OCI-LY3 (cell line): ENCODE data around the gene RLF.
"Not testable (repeated sequence)": the region's sequence is repeated elsewhere in the genome, so short reads cannot be mapped to it uniquely, and the experiment has no call there.

Experiments used
- H2AFZ ChIP-seq: fragments of 200-600, 300-600 bp; shearing (Covaris generic); 2 replicates; pipeline ENCODE4 v1.6.0; 2014; ENCODE audit warnings: antibody characterized with exemption, low read depth, low read length
- H3K27ac ChIP-seq: fragments of 200-600, 300-600 bp; sonication (generic); 2 replicates; pipeline ENCODE4 v1.5.1; 2014; ENCODE audit warnings: mild to moderate bottlenecking, low read length, moderate library complexity, mixed read lengths
- H3K27me3 ChIP-seq: fragments of 200-600, 300-600 bp; sonication (generic); 2 replicates; pipeline ENCODE4 v1.6.1; 2014; ENCODE audit warnings: low read depth, low read length, mixed read lengths
- H3K36me3 ChIP-seq: fragments of 200-600, 300-600 bp; sonication (generic); replicated peaks from 2 replicates; pipeline ENCODE3; 2014; ENCODE audit warnings: low read depth, low read length, mixed read lengths
- H3K4me1 ChIP-seq: fragments of 300-600, 200-600 bp; sonication (generic); 2 replicates; pipeline ENCODE4 v1.6.1; 2014; ENCODE audit warnings: low read length, mixed read lengths
- H3K4me2 ChIP-seq: fragments of 200-600, 300-600 bp; sonication (generic); 2 replicates; pipeline ENCODE4 v1.6.1; 2014; ENCODE audit warnings: low read length, mixed read lengths
- H3K4me3 ChIP-seq: fragments of 300-600, 200-600 bp; sonication (generic); 2 replicates; pipeline ENCODE4 v1.5.1; 2014; ENCODE audit warnings: antibody characterized with exemption, mild to moderate bottlenecking, low read length, moderate library complexity
- H3K79me2 ChIP-seq: fragments of 300-600, 200-600 bp; shearing (Covaris generic); 2 replicates; pipeline ENCODE4 v1.6.1; 2014; ENCODE audit warnings: mild to moderate bottlenecking, low read length, mixed read lengths
- H3K9ac ChIP-seq: fragments of 300-600, 200-600 bp; shearing (Covaris generic); 2 replicates; pipeline ENCODE4 v1.6.0; 2014; ENCODE audit warnings: mild to moderate bottlenecking, low read length, moderate library complexity
- H3K9me3 ChIP-seq: fragments of 200-600, 300-600 bp; shearing (Covaris generic); 2 replicates; pipeline ENCODE4 v1.6.1; 2014; ENCODE audit warnings: low read length, mixed read lengths; ENCODE audit not compliant: insufficient read depth
- H4K20me1 ChIP-seq: fragments of 200-600, 300-600 bp; sonication (generic); 2 replicates; pipeline ENCODE4 v1.6.1; 2016; ENCODE audit warnings: low read length, mixed read lengths; ENCODE audit not compliant: insufficient read depth
- EZH2phosphoT487 ChIP-seq: fragments of 200-600 bp; shearing (Covaris generic); IDR thresholded peaks from 2 replicates; pipeline ENCODE4 v1.6.1; 2018; ENCODE audit warnings: antibody characterized with exemption, mixed run types, low read depth
- TF ChIP-seq, protein P1 (sequence below): fragments of 200-600, 300-600 bp; sonication (generic); IDR thresholded peaks from 2 replicates; pipeline ENCODE4 v1.5.1; 2014; ENCODE audit warnings: antibody characterized with exemption, low read length, low read depth

RLF gene

DNA sequence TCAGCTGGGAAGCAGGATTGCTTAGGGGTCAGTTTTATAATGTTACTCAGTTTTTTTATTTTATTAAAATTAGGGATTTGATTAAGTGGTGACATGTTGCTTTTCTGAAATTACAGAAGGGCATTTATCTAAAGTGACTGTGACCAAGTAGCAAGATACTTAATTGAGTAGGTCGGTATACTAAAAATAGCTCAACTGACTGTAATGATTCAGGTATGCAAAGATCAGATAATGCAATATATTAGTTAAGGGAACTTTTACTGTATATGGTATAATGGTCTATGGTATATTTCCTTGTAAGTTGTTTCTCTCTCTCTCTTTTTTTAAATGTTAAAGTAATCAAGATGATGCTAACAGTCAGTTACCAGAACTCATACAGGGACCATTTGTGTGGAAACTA, 26.2 kb downstream of the RLF start:
- peak overlapping the region; percentile 29; the same call in 1 of the 2 replicates for H3K4me3 ChIP-seq
- peaks cover 71% of the 10 kb centered on the region for H4K20me1 ChIP-seq
- no peaks in the 10 kb centered on the region for H3K27me3 ChIP-seq
- no peak overlapping the region for H2AFZ ChIP-seq
- H3K9ac ChIP-seq = no peak overlapping the region
- no peaks in the 10 kb centered on the region for H3K9me3 ChIP-seq
- TF ChIP-seq, protein P1, sequence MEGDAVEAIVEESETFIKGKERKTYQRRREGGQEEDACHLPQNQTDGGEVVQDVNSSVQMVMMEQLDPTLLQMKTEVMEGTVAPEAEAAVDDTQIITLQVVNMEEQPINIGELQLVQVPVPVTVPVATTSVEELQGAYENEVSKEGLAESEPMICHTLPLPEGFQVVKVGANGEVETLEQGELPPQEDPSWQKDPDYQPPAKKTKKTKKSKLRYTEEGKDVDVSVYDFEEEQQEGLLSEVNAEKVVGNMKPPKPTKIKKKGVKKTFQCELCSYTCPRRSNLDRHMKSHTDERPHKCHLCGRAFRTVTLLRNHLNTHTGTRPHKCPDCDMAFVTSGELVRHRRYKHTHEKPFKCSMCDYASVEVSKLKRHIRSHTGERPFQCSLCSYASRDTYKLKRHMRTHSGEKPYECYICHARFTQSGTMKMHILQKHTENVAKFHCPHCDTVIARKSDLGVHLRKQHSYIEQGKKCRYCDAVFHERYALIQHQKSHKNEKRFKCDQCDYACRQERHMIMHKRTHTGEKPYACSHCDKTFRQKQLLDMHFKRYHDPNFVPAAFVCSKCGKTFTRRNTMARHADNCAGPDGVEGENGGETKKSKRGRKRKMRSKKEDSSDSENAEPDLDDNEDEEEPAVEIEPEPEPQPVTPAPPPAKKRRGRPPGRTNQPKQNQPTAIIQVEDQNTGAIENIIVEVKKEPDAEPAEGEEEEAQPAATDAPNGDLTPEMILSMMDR = no peak
- no peak for TF ChIP-seq EZH2phosphoT487
- H3K36me3 ChIP-seq = peaks cover 28% of the 10 kb centered on the region
- no peak overlapping the region for H3K27ac ChIP-seq
- H3K79me2 ChIP-seq = peaks cover 69% of the 10 kb centered on the region
- peak overlapping the region; percentile 63 for H3K4me2 ChIP-seq
- H3K4me1 ChIP-seq = peaks cover 50% of the 10 kb centered on the region

DNA sequence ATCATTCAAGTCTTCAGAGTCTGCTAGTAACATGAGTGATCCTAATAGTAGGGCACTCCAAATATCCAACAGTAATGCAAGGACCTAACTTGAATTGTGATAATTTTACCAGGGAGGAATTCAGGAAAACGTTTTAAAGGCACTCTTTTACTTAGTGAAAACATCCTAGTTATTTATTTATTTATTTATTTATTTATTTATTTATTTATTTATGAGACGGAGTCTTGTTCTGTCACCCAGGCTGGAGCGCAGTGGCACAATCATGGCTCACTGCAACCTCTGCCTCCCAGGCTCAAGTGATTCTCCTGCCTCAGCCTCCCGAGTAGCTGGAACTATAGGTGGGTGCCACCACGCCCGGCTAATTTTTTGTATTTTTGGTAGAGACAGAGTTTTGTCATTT, 33.5 kb downstream of the RLF start:
- H3K9me3 ChIP-seq, H3K4me3 ChIP-seq, H3K27ac ChIP-seq, H3K9ac ChIP-seq, H3K79me2 ChIP-seq, H4K20me1 ChIP-seq, H3K27me3 ChIP-seq, H3K4me1 ChIP-seq, H2AFZ ChIP-seq, H3K4me2 ChIP-seq: not testable (repeated sequence)
- peaks cover 25% of the 10 kb centered on the region for H3K36me3 ChIP-seq

DNA sequence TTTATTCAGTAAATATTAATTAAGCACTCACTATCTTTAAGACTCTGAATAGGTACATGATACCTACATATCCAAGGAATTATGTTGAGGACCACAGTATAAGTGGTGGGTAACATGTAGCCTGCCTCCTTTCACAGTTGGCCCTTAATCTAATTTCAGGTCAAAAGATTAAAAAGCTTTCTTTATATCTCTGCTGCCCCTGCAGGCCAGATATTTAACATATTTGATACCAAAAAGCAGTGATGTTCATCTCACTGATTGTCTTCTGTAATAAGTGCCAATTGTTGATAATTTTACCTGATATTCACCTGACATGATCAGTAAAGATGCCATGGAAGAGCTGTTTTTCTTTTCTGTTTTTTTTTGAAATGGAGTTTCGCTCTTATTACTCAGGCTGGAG, 36.5 kb downstream of the RLF start:
- Histone ChIP-seq H4K20me1 (peaks cover 9% of the 10 kb centered on the region; the same call in 1 of the 2 replicates), H3K27me3 (no peaks in the 10 kb centered on the region), H3K4me1 (no peaks in the 10 kb centered on the region), H3K79me2 (no peaks in the 10 kb centered on the region), H3K36me3 (peaks cover 5% of the 10 kb centered on the region), H3K9ac (no peak overlapping the region), H3K9me3 (no peaks in the 10 kb centered on the region), H3K4me3 (no peak overlapping the region), H3K4me2 (no peak overlapping the region), H3K27ac (no peak overlapping the region), H2AFZ (no peak overlapping the region)
- TF ChIP-seq EZH2phosphoT487 = no peak
- TF ChIP-seq, protein P1 = peak; percentile 12; the same call in 1 of the 2 replicates

DNA sequence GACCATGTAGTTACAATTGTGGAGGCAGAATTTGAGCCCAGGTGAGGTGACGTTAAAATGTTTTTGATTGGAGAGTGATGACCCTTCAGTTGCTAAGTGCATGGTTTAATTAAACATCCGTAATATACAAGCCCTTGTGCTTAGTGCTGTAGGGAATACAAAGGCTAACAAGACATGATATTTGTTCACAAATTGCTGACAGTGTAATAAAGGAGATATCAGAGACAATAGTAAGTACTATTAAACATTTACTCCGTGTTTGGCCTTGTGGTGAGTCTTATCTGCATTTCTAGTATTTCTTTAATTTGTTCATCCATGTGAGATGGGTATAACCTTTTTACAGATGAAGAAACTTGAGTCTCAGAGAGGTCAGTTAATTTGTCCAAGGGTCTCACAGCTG, 37.9 kb downstream of the RLF start:
- Histone ChIP-seq H3K4me1 (no peaks in the 10 kb centered on the region), H3K9me3 (no peaks in the 10 kb centered on the region), H3K27ac (no peak overlapping the region), H3K4me3 (no peak overlapping the region), H3K4me2 (no peak overlapping the region), H3K27me3 (no peaks in the 10 kb centered on the region), H4K20me1 (peaks cover 6% of the 10 kb centered on the region; the same call in 1 of the 2 replicates), H3K79me2 (no peaks in the 10 kb centered on the region), H2AFZ (no peak overlapping the region), H3K9ac (no peak overlapping the region), H3K36me3 (peaks cover 5% of the 10 kb centered on the region)
- no peak for TF ChIP-seq EZH2phosphoT487
- TF ChIP-seq, protein P1 = no peak

DNA sequence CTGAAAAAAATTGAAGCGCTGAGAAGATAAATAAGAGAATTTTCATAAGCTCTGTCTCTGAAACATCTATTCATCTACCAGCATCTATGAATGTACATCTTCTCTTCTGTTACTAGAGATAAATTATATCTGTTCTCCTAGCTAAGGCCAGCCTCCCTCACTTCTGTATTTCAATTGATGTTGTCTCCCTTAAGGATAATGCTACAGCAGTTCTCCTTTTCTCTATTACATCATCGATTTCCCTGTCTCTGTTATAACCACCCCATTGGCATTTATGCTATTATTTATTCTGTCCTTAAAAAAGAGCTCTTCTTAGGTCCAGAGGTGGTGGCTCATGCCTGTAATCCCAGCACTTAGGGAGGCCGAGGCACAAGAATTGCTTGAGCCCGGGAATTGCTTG, 43.7 kb downstream of the RLF start:
- H3K4me2 ChIP-seq = no peak overlapping the region
- H4K20me1 ChIP-seq = peaks cover 22% of the 10 kb centered on the region
- TF ChIP-seq, protein P1 = no peak
- TF ChIP-seq EZH2phosphoT487 = no peak
- H3K9ac ChIP-seq = no peak overlapping the region
- H3K4me1 ChIP-seq = no peaks in the 10 kb centered on the region
- H3K27me3 ChIP-seq = no peaks in the 10 kb centered on the region
- H3K9me3 ChIP-seq = no peaks in the 10 kb centered on the region
- H3K27ac ChIP-seq = no peak overlapping the region
- H3K4me3 ChIP-seq = no peak overlapping the region
- H3K79me2 ChIP-seq = no peaks in the 10 kb centered on the region
- no peaks in the 10 kb centered on the region for H3K36me3 ChIP-seq
- H2AFZ ChIP-seq = no peak overlapping the region
